Epithelial cell of proximal tubule (primary cell): ENCODE results near the gene PARVG. TPM values are rescaled to one million over a fixed set of nuclear protein-coding genes. Genes with fewer than 3 reads are reported as not detected.

Experiments used
- DNase-seq: peaks from one replicate; pipeline ENCODE4 v3.0.0-alpha.2; 2011; ENCODE audit warnings: low read depth
- H3K4me3 ChIP-seq: 2 replicates; pipeline ENCODE4 v1.5.1; 2011; ENCODE audit warnings: low read depth, mild to moderate bottlenecking, low read length
- total RNA-seq: library from RNA; depleted of rRNA; stranded (reverse); fragments of >200 nt; gene quantifications from 2 replicates; pipeline ENCODE4 v1.2.3, GENCODE V29; 2015
- TF ChIP-seq, protein P1 (sequence below): conservative IDR thresholded peaks from 2 replicates; pipeline ENCODE4 v1.5.1; 2012; ENCODE audit warnings: low read depth, mild to moderate bottlenecking, low read length

PARVG gene, protein sequence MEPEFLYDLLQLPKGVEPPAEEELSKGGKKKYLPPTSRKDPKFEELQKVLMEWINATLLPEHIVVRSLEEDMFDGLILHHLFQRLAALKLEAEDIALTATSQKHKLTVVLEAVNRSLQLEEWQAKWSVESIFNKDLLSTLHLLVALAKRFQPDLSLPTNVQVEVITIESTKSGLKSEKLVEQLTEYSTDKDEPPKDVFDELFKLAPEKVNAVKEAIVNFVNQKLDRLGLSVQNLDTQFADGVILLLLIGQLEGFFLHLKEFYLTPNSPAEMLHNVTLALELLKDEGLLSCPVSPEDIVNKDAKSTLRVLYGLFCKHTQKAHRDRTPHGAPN
- total RNA-seq, result not detected in 2 replicates

DNA sequence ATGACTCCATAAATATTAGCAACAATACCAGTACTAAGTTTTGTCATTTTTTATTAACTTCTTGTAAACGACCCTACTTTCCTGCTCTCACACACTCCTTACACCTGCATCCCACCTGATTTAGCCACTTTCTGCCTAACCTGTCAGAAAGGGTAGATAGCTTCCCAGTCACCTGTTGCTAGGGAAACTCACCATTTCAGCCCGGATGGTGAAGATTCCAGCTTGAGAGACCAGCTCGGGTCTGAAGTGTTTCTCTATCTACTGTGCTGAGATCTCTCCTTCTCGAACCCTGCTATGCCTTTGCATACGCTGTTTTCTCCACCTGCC, at the start of gene PARVG:
PARVG (plus strand) TSS at position 220 of the 327 bp plus-strand sequence. CDS start 2,405 bp downstream, outside the sequence.
- TF ChIP-seq, protein P1, sequence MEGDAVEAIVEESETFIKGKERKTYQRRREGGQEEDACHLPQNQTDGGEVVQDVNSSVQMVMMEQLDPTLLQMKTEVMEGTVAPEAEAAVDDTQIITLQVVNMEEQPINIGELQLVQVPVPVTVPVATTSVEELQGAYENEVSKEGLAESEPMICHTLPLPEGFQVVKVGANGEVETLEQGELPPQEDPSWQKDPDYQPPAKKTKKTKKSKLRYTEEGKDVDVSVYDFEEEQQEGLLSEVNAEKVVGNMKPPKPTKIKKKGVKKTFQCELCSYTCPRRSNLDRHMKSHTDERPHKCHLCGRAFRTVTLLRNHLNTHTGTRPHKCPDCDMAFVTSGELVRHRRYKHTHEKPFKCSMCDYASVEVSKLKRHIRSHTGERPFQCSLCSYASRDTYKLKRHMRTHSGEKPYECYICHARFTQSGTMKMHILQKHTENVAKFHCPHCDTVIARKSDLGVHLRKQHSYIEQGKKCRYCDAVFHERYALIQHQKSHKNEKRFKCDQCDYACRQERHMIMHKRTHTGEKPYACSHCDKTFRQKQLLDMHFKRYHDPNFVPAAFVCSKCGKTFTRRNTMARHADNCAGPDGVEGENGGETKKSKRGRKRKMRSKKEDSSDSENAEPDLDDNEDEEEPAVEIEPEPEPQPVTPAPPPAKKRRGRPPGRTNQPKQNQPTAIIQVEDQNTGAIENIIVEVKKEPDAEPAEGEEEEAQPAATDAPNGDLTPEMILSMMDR, result no peak
- no peak within 1 kb of the TSS for H3K4me3 ChIP-seq
- no peak for DNase-seq

DNA sequence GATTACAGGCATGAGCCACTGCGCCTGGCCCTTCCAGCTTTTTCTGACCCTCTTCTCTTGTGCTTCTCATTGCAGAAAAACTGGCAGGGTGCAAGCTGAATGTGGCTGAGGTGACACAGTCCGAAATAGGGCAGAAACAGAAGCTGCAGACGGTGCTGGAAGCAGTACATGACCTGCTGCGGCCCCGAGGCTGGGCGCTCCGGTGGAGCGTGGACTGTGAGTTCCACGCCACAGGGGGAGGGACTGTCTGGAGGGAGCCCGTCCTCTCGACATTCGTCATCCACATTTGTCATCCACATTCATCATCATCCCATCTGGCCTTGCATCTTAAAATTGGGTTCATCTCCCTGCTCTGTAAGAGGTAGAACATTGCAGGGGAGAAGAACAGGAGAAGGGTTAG, 49.3 kb upstream of the PARVG start:
- no peak for DNase-seq
- no peak overlapping the region for H3K4me3 ChIP-seq
- TF ChIP-seq, protein P1, result no peak

DNA sequence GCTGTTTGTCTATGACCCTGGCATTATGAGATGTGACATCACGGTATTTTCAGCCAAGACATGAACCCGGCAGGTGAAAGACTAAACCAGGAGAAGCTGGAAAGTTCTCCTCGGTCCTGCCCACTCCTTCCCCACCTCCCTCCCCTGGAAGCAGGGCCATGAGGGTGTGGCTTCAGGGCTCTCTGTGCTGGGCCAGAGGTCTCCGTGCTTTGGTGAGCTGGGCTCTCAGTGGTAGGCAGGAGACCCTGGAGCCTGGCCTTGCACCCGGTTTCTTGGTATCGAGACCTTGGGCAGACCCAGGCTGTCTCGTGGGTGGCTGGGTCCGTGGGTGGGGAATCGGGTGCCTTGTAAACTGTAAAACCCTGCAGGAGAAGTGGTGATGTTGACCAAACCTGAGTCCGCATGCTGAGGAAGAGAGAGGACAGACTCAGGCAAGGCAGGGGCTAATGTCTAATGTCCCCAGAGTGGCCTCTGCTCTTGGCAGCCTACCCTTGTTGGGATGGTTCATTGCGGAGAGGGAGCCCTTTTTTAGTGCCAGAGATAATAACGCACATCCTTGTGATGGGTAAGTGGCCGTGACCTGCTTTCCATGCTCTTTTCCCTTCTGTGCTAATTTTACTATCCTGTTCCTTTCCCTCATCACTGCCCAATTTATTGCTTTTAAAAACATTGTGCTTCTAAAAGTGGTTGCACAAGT, 48.6 kb upstream of the PARVG start:
- TF ChIP-seq, protein P1, result no peak
- H3K4me3 ChIP-seq, result no peak overlapping the region
- no peak for DNase-seq

DNA sequence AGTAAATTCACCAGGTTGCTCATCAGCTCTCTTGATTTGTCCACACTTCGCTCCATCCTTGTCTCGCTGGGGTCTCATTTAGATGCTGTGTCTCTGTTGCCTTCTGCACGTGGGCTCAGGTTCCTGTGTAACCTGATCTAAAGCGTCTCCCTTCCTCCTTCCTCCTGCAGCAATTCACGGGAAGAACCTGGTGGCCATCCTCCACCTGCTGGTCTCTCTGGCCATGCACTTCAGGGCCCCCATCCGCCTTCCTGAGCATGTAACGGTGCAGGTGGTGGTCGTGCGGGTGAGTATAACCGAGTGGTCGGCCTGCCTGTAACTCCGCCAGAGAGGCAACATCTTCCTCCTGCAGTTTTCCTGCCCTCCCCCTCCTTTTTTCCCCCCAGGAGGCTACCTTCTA, 48.0 kb upstream of the PARVG start:
- TF ChIP-seq, protein P1, result no peak
- no peak for DNase-seq
- no peak overlapping the region for H3K4me3 ChIP-seq

DNA sequence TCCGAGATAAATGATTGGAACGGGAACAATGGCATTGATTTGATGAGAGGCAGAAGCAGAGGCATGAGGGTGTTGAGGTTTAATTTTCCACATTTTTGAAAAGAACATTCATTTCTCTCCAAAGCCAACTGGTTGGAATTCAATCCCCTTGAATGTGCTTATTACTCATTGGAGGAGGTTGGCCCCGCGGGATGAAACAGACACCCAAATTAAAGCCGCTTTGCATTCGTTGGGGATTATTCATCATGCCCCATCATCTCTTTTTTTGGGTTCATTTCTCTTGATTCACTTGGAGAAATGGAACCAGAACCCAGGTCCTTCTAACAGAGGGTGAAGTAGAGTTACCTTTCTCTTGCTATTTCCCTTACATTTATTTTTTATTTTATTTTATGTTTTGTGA, 47.6 kb upstream of the PARVG start:
- TF ChIP-seq, protein P1, result no peak

DNA sequence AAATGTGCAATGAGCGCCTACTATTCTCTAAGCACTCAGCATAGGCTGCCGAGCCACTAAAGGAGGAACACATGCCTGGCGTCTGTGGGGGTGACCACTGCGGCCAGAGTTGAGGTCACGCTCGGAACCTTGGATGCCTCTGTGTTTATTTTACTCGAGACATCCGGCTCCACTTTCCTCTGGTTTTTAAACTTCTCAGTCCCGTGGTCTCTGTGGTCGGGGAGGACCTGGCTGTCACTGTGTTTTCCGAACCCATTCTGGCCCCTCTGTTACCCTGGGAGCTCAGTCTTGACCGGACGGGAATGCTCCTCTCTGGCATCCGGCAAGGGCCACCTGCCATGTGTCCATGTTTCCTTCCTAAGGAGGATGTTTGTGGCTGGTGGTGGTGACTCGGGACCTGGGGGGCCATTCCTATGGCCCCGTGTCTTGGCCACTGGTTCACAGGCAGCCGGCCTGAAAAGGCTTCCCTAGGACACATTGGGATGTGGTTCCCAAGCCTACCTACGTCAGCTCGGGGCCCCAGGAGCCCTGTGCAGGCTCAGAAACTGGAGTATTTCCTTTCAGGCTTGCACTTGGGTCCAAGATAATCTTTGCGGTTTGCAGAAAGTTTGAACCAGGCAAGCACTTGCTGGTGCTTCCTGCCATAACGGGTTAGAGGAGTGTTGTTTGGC, 46.7 kb upstream of the PARVG start:
- H3K4me3 ChIP-seq, result no peak overlapping the region
- TF ChIP-seq, protein P1, result no peak
- DNase-seq, result no peak

More for the DNA sequence above, 47.6 kb upstream of the PARVG start:
- no peak overlapping the region for H3K4me3 ChIP-seq
- no peak for DNase-seq
